ENCODE measurements around the gene ACOXL.

ACOXL gene

DNA sequence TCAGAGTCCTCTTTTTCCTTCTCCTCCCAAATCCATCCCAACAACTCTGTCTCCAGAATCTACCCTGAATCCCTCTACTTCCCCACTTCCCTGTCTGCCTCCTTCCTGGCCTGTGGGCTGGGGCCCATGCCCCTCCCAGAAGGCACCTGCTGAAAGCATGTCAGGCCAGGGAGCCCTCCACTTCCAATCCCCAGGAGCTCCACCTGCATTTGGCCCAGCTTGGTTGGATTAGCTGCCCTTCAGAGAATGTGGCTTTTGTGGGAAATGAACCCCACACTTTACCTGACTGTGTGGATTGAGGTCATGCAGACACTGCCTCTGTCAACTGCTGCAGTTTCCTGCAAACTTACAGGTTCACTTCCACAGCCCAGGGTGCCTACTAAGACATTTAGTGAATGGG, 58.5 kb downstream of the ACOXL start:
- FAIRE-seq: no peak
- no peak for DNase-seq (ENCODE audit: insufficient read length, low spot score)

GRCh38 chr2:110791435-110791834, 59.1 kb downstream of the ACOXL start:
- no peak for DNase-seq (ENCODE audit: insufficient read length, low spot score)
- no peak for FAIRE-seq

- DNase-seq (ENCODE audit: insufficient read length, low spot score) (no peak), FAIRE-seq (no peak)
Measured at GRCh38 chr2:110793034-110793433, 60.7 kb downstream of the ACOXL start.

DNA sequence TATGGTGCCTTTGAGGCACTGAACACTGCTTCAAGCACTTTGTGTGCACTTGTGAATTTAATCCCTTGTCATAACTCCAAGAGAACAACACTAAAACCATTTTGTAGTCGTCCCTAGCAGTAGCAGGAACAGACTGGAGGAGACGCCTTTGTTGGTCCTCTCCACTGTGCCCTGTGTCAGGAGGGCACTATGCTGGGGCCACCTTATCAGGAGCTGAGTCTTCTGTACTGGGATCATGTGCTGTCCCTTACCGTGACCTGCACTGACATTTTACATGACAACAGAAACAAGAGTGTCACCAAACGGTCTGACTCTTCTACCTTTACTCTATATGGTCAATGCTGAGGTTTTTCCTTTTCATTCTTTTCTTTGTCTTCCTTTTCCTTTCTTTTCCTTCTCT, 62.0 kb downstream of the ACOXL start:
- no peak for FAIRE-seq
- no peak for DNase-seq (ENCODE audit: insufficient read length, low spot score)

DNA sequence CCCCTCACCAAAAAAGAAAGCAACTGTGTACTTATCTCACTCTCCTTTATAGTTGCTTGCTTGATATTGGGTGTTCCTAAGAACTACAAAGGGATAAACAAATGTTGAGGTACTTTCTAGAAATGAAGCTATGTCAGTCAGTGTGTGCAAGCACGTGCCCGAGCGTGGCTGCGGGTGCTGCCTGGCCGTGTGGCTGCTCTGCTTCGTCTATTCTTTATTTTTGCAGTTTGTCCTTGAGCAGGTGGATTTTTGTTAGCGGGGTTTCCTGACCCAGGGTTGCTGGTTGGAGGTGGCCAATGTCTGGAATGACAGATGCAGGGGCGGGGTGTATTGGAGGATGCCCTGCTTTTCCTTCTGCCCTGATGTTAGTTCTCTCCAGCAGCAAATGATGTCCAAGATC, 62.6 kb downstream of the ACOXL start:
- FAIRE-seq: no peak
- DNase-seq (ENCODE audit: insufficient read length, low spot score): no peak

GRCh38 chr2:110796716-110797301, 64.4 kb downstream of the ACOXL start:
- FAIRE-seq: no peak

DNA sequence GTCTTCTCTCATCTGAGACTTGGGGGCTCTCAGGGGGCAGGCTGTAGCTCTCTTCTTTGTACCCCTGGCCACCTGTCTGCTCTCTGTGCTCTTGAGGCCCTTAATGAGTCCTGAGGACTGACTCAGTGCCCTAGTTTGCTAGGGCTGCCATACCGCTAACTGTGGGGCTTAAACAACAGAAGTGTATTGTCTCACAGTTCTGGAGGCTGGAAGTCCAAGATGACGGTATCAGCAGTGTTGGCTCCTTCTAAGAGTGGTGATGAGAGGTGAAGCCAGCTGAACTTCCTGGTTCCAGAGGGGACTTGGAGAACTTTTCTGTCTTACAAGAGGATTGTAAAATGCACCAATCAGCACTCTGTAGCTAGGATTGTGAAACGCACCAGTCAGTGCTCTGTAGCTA, 67.0 kb downstream of the ACOXL start:
- DNase-seq (ENCODE audit: insufficient read length, low spot score) (no peak), FAIRE-seq (no peak)

More at GRCh38 chr2:110796716-110797301, 64.4 kb downstream of the ACOXL start:
- no peak for DNase-seq (ENCODE audit: insufficient read length, low spot score)

DNA sequence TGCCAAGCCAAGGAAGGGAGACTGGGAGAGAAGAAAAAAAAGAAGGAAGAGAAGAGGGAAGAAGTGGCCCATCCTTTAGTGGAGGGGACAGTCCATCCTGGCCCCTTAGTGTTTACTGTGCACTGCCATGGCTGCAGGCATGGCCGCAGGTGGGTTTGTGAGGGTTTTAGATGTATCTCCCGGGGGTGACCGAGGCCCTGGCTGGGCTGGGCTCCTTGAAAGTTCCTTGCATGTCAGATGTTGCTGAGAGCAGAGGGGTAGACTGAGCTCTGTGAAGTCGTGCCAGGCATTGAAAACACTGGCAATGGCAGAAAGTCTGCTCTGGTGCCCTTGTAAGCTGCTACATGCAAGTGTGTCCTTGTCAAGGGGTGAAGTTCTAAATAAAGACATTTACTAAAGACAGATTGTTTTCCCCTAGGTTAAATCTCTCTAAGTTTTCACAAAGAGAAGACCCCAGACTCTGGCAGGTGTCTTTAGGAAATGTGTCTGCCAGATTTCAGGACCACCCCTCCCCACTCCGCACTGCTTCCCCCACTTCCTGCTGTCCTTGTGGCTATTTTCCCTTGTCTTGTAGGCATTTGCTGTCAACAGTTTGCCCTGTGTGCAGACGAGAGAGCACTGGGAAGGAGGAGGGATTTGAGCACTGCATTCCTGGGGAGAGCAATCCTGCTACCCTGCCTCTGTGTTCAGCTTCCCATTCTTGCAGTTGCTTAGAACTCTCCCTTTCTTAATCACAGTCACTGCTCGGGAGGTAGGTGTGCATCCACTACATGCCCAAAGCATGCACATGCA, 68.4 kb downstream of the ACOXL start:
- FAIRE-seq: peak; percentile 31
- DNase-seq (ENCODE audit: insufficient read length, low spot score): no peak

- DNase-seq (ENCODE audit: insufficient read length, low spot score) (no peak), FAIRE-seq (no peak)
Measured at GRCh38 chr2:110802208-110802932, 70.0 kb downstream of the ACOXL start.

DNA sequence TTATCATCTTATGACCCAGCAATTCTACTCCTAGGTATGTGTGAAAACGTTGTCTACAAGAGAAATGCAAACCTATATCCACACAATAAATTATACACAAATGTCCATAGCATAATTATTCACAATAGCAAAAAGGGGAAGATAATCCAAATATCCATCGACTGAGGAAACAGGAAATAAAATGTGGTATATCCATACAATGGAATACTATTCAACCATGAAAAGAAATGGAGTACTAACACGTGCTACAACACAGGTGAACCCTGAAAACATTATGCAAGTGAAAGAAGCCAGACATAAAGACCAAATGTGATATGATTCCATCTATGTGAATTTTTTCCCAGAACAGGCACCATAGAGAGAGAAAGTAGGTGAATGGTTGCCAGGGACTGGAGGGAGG, 72.1 kb downstream of the ACOXL start:
- FAIRE-seq: no peak
- no peak for DNase-seq (ENCODE audit: insufficient read length, low spot score)

GRCh38 chr2:110804915-110805314, 72.5 kb downstream of the ACOXL start:
- DNase-seq (ENCODE audit: insufficient read length, low spot score) (no peak), FAIRE-seq (no peak)

- no peak for FAIRE-seq
- DNase-seq (ENCODE audit: insufficient read length, low spot score): no peak
Measured at GRCh38 chr2:110805894-110806452, 73.6 kb downstream of the ACOXL start.

DNA sequence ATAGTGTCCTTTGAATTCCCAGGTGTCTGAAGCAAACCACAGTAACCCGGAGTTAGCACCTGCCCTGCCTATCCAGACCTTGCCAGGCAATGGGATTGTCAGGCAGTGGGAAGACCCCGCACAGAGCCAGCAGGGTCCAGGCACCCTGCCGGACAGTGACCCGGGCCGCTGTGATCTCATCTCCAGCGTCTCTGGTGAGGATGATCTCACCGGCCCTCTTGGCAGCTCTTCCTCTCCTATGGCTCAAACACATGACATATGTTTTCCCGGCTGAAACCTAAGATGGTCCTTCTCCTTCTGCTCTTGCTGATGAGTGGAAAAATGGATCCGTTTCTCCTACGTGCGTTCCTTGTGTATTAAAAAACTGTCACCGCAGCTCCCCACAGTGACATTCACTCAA, 75.1 kb downstream of the ACOXL start:
- DNase-seq (ENCODE audit: insufficient read length, low spot score) (no peak), FAIRE-seq (no peak)

- FAIRE-seq: no peak
Measured at GRCh38 chr2:110810404-110810803, 78.0 kb downstream of the ACOXL start.

GRCh38 chr2:110812726-110813645, 80.6 kb downstream of the ACOXL start:
- FAIRE-seq (no peak), DNase-seq (ENCODE audit: insufficient read length, low spot score) (no peak)

More at GRCh38 chr2:110810404-110810803, 78.0 kb downstream of the ACOXL start:
- DNase-seq (ENCODE audit: insufficient read length, low spot score): no peak

GRCh38 chr2:110813896-110814295, 81.5 kb downstream of the ACOXL start:
- DNase-seq (ENCODE audit: insufficient read length, low spot score) (no peak), FAIRE-seq (no peak)

GRCh38 chr2:110815938-110816337, 83.6 kb downstream of the ACOXL start:
- FAIRE-seq: no peak
- DNase-seq (ENCODE audit: insufficient read length, low spot score): no peak

- FAIRE-seq: no peak
- DNase-seq (ENCODE audit: insufficient read length, low spot score): no peak
Measured at GRCh38 chr2:110816404-110817365, 84.3 kb downstream of the ACOXL start.

DNA sequence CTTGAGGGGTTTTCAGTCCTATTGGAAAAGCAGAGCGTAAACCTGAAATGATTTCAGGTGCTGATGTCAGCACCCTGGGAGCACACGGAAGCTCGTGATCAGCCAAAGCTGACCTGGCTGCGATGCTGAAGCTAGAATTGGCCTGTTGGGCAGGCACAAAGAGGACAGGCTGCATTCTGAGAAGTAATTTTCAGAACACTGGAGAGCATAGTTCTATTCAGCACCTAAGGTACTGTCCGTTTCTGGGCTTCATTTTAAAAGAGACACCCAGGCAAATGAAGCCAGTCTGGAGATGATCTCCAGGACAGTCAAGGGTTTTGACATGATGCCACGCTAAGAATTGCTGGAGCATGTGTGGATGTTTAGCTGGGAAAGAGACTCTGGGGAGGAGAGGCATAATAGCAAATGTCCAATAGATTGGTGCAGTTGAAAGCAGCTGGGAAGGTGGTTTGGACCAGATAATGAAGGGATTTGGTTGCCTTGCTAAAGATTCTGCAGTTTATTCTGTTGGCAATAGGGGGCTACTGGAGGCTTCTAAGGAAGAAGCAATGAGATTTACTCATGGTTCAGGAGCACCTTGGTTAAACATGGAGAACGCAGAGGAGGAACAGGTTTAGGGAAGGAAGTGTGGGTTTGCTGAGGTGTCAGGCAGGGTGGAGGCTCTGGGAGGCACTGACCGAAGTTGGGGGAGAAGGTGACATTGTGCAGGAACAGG, 86.6 kb downstream of the ACOXL start:
- DNase-seq (ENCODE audit: insufficient read length, low spot score) (no peak), FAIRE-seq (no peak)
